Measurements from ENCODE around the gene GDI2. TPM values are rescaled to one million over a fixed set of nuclear protein-coding genes. Genes with fewer than 3 reads are reported as not detected.
"Not testable (repeated sequence)": the region's sequence is repeated elsewhere in the genome, so short reads cannot be mapped to it uniquely, and the experiment has no call there.

Gene GDI2
- total RNA-seq, 1 donor from 2014 or later = 173 TPM

DNA sequence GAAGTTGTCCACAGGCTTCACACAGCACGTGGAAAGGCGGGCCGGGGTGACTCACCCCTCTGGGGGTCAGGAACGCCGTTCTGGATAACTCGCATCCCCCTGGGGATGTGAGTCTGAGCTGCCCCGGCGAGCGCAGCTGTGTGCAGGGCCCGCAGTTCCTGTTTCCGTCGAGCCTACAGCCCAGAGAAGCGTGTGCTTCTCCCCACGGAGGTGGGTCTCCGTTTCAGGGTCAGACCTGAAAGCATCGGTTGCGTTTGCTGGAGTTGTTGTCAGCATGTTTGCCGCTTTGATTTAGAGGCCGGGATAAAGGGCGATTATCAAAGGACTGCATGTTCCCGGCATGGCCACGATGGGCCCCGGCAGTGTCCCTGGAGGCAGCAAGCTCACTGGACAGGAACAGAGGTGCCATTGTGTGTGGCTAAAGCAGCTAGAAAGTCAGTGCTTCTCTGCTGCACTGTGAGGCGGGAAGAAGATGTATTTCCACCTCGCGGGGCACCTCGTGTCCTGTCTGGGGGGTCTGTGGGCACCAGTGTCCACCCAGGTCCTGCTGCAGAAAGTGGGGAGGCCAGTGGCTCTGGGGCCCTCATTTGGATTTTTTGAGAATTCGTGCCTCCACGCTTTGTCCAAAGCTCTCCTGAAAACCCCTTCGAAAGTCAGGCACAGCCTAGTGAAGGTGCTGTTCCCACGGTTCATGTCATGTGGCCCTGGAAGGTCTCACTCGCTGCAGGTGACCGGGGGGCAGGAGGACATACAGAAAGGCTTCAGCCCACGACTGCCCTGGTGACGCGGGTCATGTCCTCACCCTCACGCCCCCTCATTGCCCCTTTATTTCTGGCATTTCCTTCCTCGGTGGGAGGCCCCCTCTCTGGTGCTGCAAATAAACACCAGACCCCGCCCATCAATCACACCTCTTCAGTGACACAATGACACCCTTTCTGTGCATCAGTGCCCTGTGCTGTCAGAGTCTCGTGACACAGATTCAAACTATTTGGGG is 27.4 kb upstream of the GDI2 start:
- Histone ChIP-seq H3K27me3 (no peaks in the 10 kb centered on the region), H3K4me1 (no peaks in the 10 kb centered on the region), H3K4me3 (no peak overlapping the region), H3K36me3 (no peaks in the 10 kb centered on the region), H3K9me3 (no peaks in the 10 kb centered on the region), H3K27ac (no peak overlapping the region)
- DNase-seq (ENCODE audit: low spot score in 2 of 2) = no peak
- TF ChIP-seq, protein P1, sequence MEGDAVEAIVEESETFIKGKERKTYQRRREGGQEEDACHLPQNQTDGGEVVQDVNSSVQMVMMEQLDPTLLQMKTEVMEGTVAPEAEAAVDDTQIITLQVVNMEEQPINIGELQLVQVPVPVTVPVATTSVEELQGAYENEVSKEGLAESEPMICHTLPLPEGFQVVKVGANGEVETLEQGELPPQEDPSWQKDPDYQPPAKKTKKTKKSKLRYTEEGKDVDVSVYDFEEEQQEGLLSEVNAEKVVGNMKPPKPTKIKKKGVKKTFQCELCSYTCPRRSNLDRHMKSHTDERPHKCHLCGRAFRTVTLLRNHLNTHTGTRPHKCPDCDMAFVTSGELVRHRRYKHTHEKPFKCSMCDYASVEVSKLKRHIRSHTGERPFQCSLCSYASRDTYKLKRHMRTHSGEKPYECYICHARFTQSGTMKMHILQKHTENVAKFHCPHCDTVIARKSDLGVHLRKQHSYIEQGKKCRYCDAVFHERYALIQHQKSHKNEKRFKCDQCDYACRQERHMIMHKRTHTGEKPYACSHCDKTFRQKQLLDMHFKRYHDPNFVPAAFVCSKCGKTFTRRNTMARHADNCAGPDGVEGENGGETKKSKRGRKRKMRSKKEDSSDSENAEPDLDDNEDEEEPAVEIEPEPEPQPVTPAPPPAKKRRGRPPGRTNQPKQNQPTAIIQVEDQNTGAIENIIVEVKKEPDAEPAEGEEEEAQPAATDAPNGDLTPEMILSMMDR (IDR thresholded peaks at IDR 0.05) = no peak
- intact Hi-C loops (cut with DNase I) = no loop called here

GRCh38 chr10:5836181-5836580 is 22.9 kb upstream of the GDI2 start:
- intact Hi-C loops (cut with DNase I); H3K4me1 ChIP-seq; DNase-seq (ENCODE audit: low spot score in 2 of 2); H3K36me3 ChIP-seq; H3K27me3 ChIP-seq; H3K27ac ChIP-seq; H3K4me3 ChIP-seq; H3K9me3 ChIP-seq: not testable (repeated sequence)

DNA sequence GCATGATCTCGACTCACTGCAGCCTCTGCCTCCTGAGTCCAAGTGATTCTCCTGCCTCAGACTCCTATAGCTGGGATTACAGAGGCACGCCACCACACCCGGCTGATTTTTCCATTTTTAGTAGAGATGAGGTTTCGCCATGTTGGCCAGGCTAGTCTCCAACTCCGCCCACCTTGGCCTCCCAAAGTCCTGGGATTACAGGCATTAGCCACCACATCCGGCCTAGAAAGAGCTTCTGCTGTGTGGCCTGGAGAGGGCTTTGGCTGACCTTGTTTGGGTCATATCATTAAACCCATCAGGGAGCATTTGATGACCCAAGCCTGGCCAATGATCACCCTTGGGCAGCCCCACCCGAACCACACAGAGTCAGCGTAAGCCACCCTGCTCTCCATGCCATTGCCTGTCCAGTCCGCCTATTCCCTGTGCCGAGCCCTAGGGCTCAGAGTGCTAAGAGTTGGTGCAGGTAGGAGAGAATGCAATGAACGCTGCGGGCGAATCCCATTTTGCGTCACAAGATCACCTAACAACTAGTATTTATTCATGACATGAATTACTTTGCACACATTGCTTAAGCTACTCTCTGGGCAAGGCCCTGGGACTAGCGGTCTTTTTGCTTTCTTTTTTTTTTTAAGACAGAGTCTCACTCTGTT is 22.3 kb upstream of the GDI2 start:
- no peak overlapping the region for H3K4me3 ChIP-seq
- no peaks in the 10 kb centered on the region for H3K9me3 ChIP-seq
- no peaks in the 10 kb centered on the region for H3K27me3 ChIP-seq
- no peaks in the 10 kb centered on the region for H3K36me3 ChIP-seq
- TF ChIP-seq, protein P1 (IDR thresholded peaks at IDR 0.05) = no peak
- no peak for DNase-seq (ENCODE audit: low spot score in 2 of 2)
- H3K4me1 ChIP-seq = no peaks in the 10 kb centered on the region
- intact Hi-C loops (cut with DNase I) = no loop called here
- H3K27ac ChIP-seq = no peak overlapping the region

DNA sequence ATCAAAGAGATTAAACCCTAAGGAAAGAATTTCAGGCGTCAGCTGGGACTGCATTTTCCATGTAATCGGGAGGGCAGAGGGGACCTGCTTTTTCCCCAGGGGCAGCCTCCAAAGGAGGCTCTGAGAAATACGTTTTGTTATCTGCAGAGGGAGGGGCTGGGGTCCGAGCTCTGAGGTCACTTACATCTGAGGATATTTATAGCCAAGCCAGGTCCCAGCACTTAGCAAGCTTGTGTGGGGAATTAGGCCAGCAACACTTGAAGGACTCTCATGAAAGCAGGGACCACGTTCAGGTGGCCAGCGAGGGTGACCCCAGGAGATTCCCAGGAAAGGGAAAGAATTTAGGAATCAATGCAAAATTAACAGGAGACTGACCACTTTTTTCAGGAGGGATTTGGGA is 20.6 kb upstream of the GDI2 start:
- TF ChIP-seq, protein P1 (IDR thresholded peaks at IDR 0.05) = no peak
- no peak overlapping the region for H3K27ac ChIP-seq
- H3K4me3 ChIP-seq = no peak overlapping the region
- H3K9me3 ChIP-seq = no peaks in the 10 kb centered on the region
- intact Hi-C loops (cut with DNase I) = no loop called here
- H3K27me3 ChIP-seq = no peaks in the 10 kb centered on the region
- no peaks in the 10 kb centered on the region for H3K4me1 ChIP-seq
- no peak for DNase-seq (ENCODE audit: low spot score in 2 of 2)
- H3K36me3 ChIP-seq = no peaks in the 10 kb centered on the region

- Histone ChIP-seq H3K4me3 (no peak overlapping the region), H3K4me1 (no peaks in the 10 kb centered on the region), H3K36me3 (no peaks in the 10 kb centered on the region), H3K9me3 (no peaks in the 10 kb centered on the region), H3K27me3 (no peaks in the 10 kb centered on the region), H3K27ac (no peak overlapping the region)
- intact Hi-C loops (cut with DNase I) = no loop called here
- TF ChIP-seq, protein P1 (IDR thresholded peaks at IDR 0.05) = no peak
- DNase-seq (ENCODE audit: low spot score in 2 of 2) = no peak
These were observed 19.7 kb upstream of the GDI2 start for GRCh38 chr10:5832946-5833345.

GRCh38 chr10:5831446-5831782 is 18.2 kb upstream of the GDI2 start:
- Histone ChIP-seq H3K4me1 (no peaks in the 10 kb centered on the region), H3K36me3 (no peaks in the 10 kb centered on the region), H3K4me3 (no peak overlapping the region), H3K9me3 (no peaks in the 10 kb centered on the region), H3K27me3 (no peaks in the 10 kb centered on the region), H3K27ac (no peak overlapping the region)
- TF ChIP-seq, protein P1 (IDR thresholded peaks at IDR 0.05) = no peak
- intact Hi-C loops (cut with DNase I) = no loop called here
- DNase-seq (ENCODE audit: low spot score in 2 of 2) = no peak

Data from ascending aorta (tissue), 2 donors.